Mucosa of descending colon (tissue), 3 donors: ENCODE measurements around the gene GTF3C1. TPM values are rescaled to one million over a fixed set of nuclear protein-coding genes. Genes with fewer than 3 reads are reported as not detected.

ENCODE experiments used
- ATAC-seq: fragments of 200-7000 bp; cut with Tn5 transposase; one replicate; pipeline ENCODE4 v1.9.1; 2020; ENCODE audit warnings: mild to moderate bottlenecking, moderate library complexity
- DNase-seq, 3 donors: peaks; one replicate each; pipeline ENCODE4 v3.0.0-alpha.2; 2020
- H3K36me3 ChIP-seq: fragments of 200-600 bp; one replicate; pipeline ENCODE4 v1.8.0; 2021; ENCODE audit warnings: low read depth, mild to moderate bottlenecking
- H3K4me1 ChIP-seq: fragments of 200-600 bp; one replicate; pipeline ENCODE4 v1.8.0; 2021; ENCODE audit warnings: low read depth, mild to moderate bottlenecking
- H3K4me3 ChIP-seq: fragments of 200-600 bp; one replicate; pipeline ENCODE4 v1.8.0; 2021; ENCODE audit warnings: mild to moderate bottlenecking
- H3K9me3 ChIP-seq: fragments of 200-600 bp; one replicate; pipeline ENCODE4 v1.8.0; 2021; ENCODE audit warnings: mild to moderate bottlenecking
- intact Hi-C, 2 donors: fragments of 100-400 bp; cut with DNase I in 1 of 2; cut with micrococcal nuclease in 1 of 2; formaldehyde crosslinking; loops; one replicate each; pipeline versions ENCODE4 v1.11.0 to v1.11.1; 2022; cut with DNase I, micrococcal nuclease
- total RNA-seq, 3 donors: library from RNA; stranded (reverse); fragmentation: NEBNext Ultra II Directional in 2 of 3; extraction: Animal tissue kit (Norgen Biotek cat#: 25700) in 2 of 3; gene quantifications; one replicate each; pipeline versions ENCODE4 v1.2.1 to v1.2.4, GENCODE V29; 2021 to 2023
- TF ChIP-seq, protein P1 (sequence below): fragments of 200-600 bp; IDR thresholded peaks from one replicate; pipeline ENCODE4 v1.8.0; 2022; ENCODE audit warnings: antibody characterized with exemption, mild to moderate bottlenecking
- donor health status: DM: no; HTN: no; CAD: no; lungs with moderate emphysema.
- donor health status: DM: no; HTN: no; CAD: no.
- donor health status: DM: no; HTN: yes; CAD: no.

Gene GTF3C1
- total RNA-seq, 3 donors from 2014 or later, result 47.0 to 58.5 (median 47.7) TPM

DNA sequence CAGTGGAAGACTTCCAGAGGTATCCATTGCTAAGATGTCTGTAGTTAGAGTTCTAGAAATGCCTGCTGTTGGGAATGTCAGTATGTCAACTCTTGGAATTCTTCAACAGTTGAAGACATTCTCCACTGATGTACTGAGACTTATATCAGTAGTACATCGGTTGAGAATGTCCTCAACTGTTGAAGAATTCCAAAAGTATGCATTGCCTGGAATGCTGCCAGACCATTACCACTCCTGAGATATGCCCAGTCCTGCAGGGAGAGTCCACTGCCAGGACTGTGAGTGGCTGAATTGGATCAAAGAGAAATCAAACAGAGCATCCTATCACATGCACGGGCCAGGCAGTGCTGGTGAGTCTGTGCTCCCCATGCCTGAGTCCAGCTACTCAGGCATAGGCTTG is 105.7 kb downstream of the GTF3C1 start:
- no peaks in the 10 kb centered on the region for H3K36me3 ChIP-seq
- ATAC-seq (no peak), DNase-seq (no peak)
- no peak overlapping the region for H3K4me3 ChIP-seq
- intact Hi-C loops, result no loop called here
- no peaks in the 10 kb centered on the region for H3K4me1 ChIP-seq
- peaks cover 9% of the 10 kb centered on the region for H3K9me3 ChIP-seq
- TF ChIP-seq, protein P1, sequence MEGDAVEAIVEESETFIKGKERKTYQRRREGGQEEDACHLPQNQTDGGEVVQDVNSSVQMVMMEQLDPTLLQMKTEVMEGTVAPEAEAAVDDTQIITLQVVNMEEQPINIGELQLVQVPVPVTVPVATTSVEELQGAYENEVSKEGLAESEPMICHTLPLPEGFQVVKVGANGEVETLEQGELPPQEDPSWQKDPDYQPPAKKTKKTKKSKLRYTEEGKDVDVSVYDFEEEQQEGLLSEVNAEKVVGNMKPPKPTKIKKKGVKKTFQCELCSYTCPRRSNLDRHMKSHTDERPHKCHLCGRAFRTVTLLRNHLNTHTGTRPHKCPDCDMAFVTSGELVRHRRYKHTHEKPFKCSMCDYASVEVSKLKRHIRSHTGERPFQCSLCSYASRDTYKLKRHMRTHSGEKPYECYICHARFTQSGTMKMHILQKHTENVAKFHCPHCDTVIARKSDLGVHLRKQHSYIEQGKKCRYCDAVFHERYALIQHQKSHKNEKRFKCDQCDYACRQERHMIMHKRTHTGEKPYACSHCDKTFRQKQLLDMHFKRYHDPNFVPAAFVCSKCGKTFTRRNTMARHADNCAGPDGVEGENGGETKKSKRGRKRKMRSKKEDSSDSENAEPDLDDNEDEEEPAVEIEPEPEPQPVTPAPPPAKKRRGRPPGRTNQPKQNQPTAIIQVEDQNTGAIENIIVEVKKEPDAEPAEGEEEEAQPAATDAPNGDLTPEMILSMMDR, result no peak

DNA sequence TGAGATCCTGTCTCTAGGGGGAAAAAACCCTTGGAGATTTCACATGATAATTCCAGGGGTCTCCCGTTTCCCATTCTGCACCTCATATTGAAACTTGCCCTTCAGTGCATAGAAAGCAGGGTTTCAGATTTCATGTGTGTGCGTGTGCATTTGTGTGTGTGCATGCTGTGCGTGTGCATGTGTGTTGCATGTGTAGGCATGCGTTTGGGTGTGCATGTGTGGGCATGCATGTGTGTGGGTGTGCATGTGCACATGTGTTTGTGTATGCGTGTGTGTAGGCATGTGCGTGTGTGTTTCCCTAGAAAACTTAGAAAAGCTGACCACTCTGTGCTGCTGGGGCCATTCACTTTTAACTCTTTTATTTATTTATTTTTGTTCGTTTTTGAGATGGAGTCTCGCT is 107.7 kb downstream of the GTF3C1 start:
- H3K4me1 ChIP-seq, result no peaks in the 10 kb centered on the region
- ATAC-seq (no peak), DNase-seq (no peak)
- no peaks in the 10 kb centered on the region for H3K36me3 ChIP-seq
- TF ChIP-seq, protein P1, result no peak
- H3K9me3 ChIP-seq, result peaks cover 9% of the 10 kb centered on the region
- intact Hi-C loops, result no loop called here
- no peak overlapping the region for H3K4me3 ChIP-seq

DNA sequence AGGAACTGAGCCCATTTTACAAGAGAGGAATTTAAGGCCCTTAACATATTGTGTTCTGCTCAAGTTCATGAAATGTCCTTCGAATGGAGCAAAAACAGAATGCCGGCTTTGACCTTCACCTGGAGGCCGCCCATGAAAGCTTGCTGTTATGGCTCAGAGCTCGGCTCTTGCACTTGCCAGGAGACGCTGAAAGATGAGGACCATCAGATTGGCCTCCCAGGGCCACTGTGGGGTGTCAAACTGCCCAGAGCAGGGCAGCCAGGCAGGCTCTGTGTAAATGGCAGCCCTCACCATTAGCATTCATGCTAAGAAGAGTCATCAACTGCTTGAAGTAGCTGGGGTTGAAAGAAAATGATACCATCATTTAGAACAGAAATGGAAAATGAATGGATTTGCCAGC is 108.4 kb downstream of the GTF3C1 start:
- intact Hi-C loops, result no loop called here
- ATAC-seq (no peak), DNase-seq (no peak)
- H3K4me1 ChIP-seq, result no peaks in the 10 kb centered on the region
- peaks cover 9% of the 10 kb centered on the region for H3K9me3 ChIP-seq
- TF ChIP-seq, protein P1, result no peak
- H3K4me3 ChIP-seq, result no peak overlapping the region
- no peaks in the 10 kb centered on the region for H3K36me3 ChIP-seq

DNA sequence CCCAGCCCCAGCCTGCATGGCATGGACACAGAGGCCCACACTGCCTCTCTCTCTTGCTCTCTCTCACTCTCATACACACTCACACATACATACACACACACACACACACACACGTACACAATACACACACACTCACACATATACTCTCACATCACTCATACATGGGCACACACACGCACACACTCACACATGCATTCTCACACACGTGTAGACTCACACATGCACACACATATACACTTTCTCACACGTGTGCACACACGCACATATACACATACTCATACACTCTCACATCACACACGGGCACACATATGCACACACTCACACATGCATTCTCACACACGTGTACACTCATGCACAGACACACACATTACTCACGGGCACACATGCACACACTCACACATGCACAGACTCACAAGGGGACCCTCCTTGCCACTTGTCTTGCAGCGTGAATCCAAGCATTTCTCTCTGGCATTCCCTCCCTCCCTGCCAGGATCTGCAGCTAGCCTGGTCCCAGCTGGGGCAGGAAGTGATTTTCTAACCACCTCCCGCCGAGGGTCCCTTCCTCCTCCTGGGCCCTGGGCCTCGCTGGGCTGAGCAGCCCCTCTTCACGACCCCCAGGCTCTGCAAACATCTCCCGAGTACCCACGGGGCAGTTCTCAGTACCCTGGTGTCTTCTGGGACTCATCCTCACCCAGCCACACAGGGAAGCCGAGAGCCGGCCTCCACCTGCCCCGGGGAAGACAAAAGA is 110.3 kb downstream of the GTF3C1 start:
- no peak for ATAC-seq
- TF ChIP-seq, protein P1, result no peak
- Histone ChIP-seq H3K4me1 (no peaks in the 10 kb centered on the region), H3K36me3 (no peaks in the 10 kb centered on the region), H3K4me3 (no peak overlapping the region), H3K9me3 (peaks cover 2% of the 10 kb centered on the region)
- no peak for DNase-seq
- intact Hi-C loops, result no loop called here

DNA sequence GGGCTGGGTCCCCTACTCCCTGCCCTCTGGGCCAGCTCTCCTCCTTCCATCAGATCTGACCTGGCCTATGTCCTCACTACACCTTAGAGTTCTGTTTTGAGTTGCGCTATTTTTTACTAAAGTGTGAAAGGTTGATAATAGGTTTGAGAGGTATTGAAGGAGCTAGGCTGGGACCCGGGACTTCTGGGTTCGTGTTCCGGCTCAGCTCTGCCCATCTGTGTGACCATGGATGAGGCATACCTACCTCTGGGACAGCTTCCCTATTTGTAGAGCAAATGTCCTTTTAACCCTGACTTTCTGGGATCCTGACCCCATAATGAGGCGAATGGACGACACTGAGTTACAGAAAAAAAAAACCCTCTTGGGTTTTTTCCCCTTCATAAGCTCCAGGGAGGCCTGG is 111.8 kb downstream of the GTF3C1 start:
- intact Hi-C loops, result no loop called here
- ATAC-seq (no peak), DNase-seq (no peak)
- no peak overlapping the region for H3K4me3 ChIP-seq
- no peaks in the 10 kb centered on the region for H3K9me3 ChIP-seq
- TF ChIP-seq, protein P1, result no peak
- no peaks in the 10 kb centered on the region for H3K4me1 ChIP-seq
- no peaks in the 10 kb centered on the region for H3K36me3 ChIP-seq
